Sigmoid colon (tissue), 7 donors: ENCODE measurements around the gene JUND. TPM values are rescaled to one million over a fixed set of nuclear protein-coding genes. Genes with fewer than 3 reads are reported as not detected.

ENCODE experiments used
- DNase-seq: peaks from one replicate; pipeline ENCODE4 v3.0.0-alpha.2; 2019
- H3K27ac ChIP-seq, 4 donors: fragments of 200-600 bp; sonication (generic); one replicate each; pipeline ENCODE4 v1.5.1; 2016 to 2019; ENCODE audit warnings: mild to moderate bottlenecking in 1 of 4
- H3K27me3 ChIP-seq, 3 donors: fragments of 200-600 bp; sonication (generic); one replicate each; pipeline ENCODE4 v1.5.1; 2019; ENCODE audit warnings: mild to moderate bottlenecking in 1 of 3
- H3K36me3 ChIP-seq, 4 donors: fragments of 200-600 bp; sonication (generic); one replicate each; pipeline ENCODE4 v1.5.1; 2016 to 2019
- H3K4me1 ChIP-seq, 4 donors: fragments of 200-600 bp; sonication (generic); one replicate each; pipeline ENCODE4 v1.5.1; 2017 to 2019
- H3K4me3 ChIP-seq, 4 donors: fragments of 200-600 bp; sonication (generic); one replicate each; pipeline ENCODE4 v1.5.1; 2017 to 2019; ENCODE audit warnings: mild to moderate bottlenecking in 2 of 4, moderate library complexity in 1 of 4
- H3K9me3 ChIP-seq, 4 donors: fragments of 200-600 bp in 3 of 4; sonication (generic) in 3 of 4; one replicate each; pipeline versions ENCODE4 v1.5.1 to v1.6.1; 2013 to 2019
- EP300 ChIP-seq, 4 donors: sonication (generic); formaldehyde crosslinking; IDR thresholded peaks; one replicate each; pipeline ENCODE4 v1.6.1; 2017; ENCODE audit warnings: antibody characterized with exemption in 4 of 4
- POLR2A ChIP-seq, 2 donors: fragments of 450-650 bp; IDR thresholded peaks; one replicate each; pipeline ENCODE4 v1.6.1; 2016; ENCODE audit warnings: antibody characterized with exemption in 2 of 2, mild to moderate bottlenecking in 2 of 2, moderate library complexity in 2 of 2
- POLR2AphosphoS5 ChIP-seq, 4 donors: sonication (generic); formaldehyde crosslinking; IDR thresholded peaks; one replicate each; pipeline ENCODE4 v1.6.1; 2017; ENCODE audit warnings: antibody characterized with exemption in 4 of 4
- WGBS, 2 donors: extraction: QIAGEN DNeasy Blood & Tissue Kit; methylation state at CpG; one replicate each; pipeline ENCODE4 v1.1.7; 2013; 5-methylcytosine and 5-hydroxymethylcytosine counted together
- intact Hi-C: fragments of 100-400 bp; cut with DNase I; formaldehyde crosslinking; loops from one replicate; pipeline ENCODE4 v1.15.1; 2023
- polyA plus RNA-seq, 3 donors: library from polyadenylated mRNA; stranded (reverse); fragments of 200-250 nt; gene quantifications; one replicate each; pipeline ENCODE4 v1.2.3, GENCODE V29; 2013
- total RNA-seq, 4 donors: library from RNA; depleted of rRNA; stranded (reverse); fragments of >200 nt; gene quantifications; one replicate each; pipeline ENCODE4 v1.1.0, GENCODE V29; 2016
- TF ChIP-seq, protein P1 (sequence below), 4 experiments: fragments of 450-650 bp in 3 of 4; fragments of 200-600 bp in 1 of 4; IDR thresholded peaks; one replicate each; pipeline ENCODE4 v1.5.1; 2016 to 2019; ENCODE audit warnings: antibody characterized with exemption in 4 of 4, mild to moderate bottlenecking in 3 of 4, moderate library complexity in 2 of 4
- donor health status: healthy with polysubstance abuse.
- donor health status: Bipolar disorder and iron deficiency.
- donor health status: healthy.

JUND gene
- total and polyA plus RNA-seq, 7 donors: 163 to 369 (median 180) TPM

DNA sequence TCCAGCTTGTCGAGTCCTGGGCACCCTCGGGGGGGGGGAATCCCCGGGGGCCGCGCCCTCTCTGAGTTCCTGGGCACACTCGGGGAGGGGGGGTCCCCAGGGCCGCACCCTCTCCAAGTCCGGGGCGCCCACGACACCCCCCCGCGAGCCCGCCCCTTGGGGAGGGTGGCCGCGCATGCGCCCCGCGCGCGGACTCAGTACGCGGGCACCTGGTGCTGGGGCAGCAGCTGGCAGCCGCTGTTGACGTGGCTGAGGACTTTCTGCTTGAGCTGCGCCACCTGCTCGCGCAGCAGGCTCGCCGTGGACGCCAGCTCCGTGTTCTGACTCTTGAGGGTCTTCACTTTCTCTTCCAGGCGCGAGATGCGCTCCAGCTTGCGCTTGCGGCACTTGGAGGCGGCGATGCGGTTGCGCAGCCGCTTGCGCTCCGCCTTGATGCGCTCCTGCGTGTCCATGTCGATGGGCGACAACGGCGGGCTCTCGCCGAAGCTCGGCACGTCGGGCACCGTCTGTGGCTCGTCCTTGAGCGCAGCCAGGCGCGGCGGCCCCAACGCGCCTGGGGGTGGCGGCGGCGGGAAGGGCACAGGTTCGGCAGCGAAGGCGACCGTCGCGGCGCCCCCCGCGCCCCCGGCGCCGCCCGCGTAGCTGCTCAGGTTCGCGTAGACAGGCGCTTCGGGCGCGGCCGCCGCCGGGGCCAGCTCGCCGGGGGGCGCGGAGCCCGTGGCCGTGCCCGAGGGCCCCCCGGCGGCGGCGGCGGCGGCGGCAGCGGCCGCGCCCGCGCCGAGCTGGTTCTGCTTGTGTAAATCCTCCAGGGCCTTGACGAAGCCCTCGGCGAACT, 958 bp downstream of the JUND start:
- peak; percentile 93 for DNase-seq
- WGBS, 2 donors: 0 to 1% methylated on average over 111 of the region's 111 CpGs
- peak overlapping the region; percentile 77 to 98 (median 97) for H3K4me3 ChIP-seq
- intact Hi-C loops: loop anchor here (1.0 to 5.0 kb wide), 2 partner anchors 25 to 137 kb away; partner anchors contain the start of gene SSBP4
- TF ChIP-seq, protein P1, sequence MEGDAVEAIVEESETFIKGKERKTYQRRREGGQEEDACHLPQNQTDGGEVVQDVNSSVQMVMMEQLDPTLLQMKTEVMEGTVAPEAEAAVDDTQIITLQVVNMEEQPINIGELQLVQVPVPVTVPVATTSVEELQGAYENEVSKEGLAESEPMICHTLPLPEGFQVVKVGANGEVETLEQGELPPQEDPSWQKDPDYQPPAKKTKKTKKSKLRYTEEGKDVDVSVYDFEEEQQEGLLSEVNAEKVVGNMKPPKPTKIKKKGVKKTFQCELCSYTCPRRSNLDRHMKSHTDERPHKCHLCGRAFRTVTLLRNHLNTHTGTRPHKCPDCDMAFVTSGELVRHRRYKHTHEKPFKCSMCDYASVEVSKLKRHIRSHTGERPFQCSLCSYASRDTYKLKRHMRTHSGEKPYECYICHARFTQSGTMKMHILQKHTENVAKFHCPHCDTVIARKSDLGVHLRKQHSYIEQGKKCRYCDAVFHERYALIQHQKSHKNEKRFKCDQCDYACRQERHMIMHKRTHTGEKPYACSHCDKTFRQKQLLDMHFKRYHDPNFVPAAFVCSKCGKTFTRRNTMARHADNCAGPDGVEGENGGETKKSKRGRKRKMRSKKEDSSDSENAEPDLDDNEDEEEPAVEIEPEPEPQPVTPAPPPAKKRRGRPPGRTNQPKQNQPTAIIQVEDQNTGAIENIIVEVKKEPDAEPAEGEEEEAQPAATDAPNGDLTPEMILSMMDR (IDR thresholded peaks at IDR 0.05): no peak
- TF ChIP-seq EP300 (IDR thresholded peaks at IDR 0.05) (no peak), POLR2AphosphoS5 (IDR thresholded peaks at IDR 0.05) (peak; percentile 97 to 100 (median 99)), POLR2A (IDR thresholded peaks at IDR 0.05) (peak; percentile 96 to 97)
- peak overlapping the region; percentile 97 to 100 (median 100) for H3K27ac ChIP-seq
- H3K4me1 ChIP-seq: peaks cover 0 to 54% (median 50%) of the 10 kb centered on the region in 4 donors
- H3K27me3 ChIP-seq: no peaks in the 10 kb centered on the region
- H3K9me3 ChIP-seq: no peaks in the 10 kb centered on the region
- H3K36me3 ChIP-seq: peaks cover 0 to 12% (median 10%) of the 10 kb centered on the region in 4 donors

DNA sequence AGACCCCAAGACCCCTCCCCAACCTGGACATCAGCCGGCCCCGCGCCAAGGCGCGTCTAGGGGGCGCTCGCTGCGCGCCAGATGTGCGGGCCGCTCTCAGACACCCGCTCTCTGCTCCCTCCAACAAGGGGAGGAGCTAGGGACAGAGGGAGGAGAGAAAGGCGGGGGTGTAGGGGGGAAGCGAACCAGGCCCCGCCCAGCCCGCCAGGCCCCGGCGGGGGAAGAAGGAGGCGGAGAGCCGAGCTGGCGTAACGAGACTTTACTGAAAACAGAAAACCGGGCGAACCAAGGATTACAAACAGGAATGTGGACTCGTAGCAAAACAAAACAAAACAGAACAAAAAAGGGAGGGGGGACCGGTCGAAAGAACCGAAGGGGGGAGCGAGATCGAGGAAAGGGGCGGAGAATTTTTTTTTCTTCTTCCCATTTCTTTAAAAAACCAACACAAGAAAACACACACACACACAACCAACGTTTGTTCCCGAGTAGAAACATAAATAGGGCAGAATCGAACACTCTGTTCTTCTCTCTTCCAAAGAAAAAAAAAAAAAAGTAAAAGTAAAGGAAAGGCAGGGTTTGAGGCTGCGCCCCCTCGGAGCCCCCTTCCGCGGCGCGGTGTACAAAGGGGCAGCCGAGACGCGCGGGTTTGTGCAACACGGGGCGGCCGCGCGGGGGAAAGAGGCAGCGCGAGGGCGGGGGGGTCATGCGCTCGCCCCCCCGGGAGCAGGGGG, 1.7 kb downstream of the JUND start:
- Histone ChIP-seq H3K9me3 (no peaks in the 10 kb centered on the region), H3K4me1 (peaks cover 0 to 61% (median 57%) of the 10 kb centered on the region in 4 donors), H3K27ac (peak overlapping the region; percentile 97 to 100 (median 100)), H3K27me3 (no peaks in the 10 kb centered on the region), H3K36me3 (peaks cover 0 to 12% (median 10%) of the 10 kb centered on the region in 4 donors), H3K4me3 (peak overlapping the region; percentile 77 to 98 (median 97))
- DNase-seq: peak; percentile 97
- 1% methylated on average over 55 of the region's 55 CpGs for WGBS, 2 donors
- peak; percentile 89 to 92 for TF ChIP-seq POLR2A (IDR thresholded peaks at IDR 0.05)
- TF ChIP-seq EP300 (IDR thresholded peaks at IDR 0.05): no peak
- TF ChIP-seq POLR2AphosphoS5 (IDR thresholded peaks at IDR 0.05): peak; percentile 95 to 98 (median 98)
- TF ChIP-seq, protein P1 (IDR thresholded peaks at IDR 0.05): peak; percentile 71 to 94 (median 82)
- intact Hi-C loops: loop anchor here (1.0 to 5.0 kb wide), 5 partner anchors 26 to 138 kb away; partner anchors contain the start of genes LSM4, PGPEP1 and SSBP4

DNA sequence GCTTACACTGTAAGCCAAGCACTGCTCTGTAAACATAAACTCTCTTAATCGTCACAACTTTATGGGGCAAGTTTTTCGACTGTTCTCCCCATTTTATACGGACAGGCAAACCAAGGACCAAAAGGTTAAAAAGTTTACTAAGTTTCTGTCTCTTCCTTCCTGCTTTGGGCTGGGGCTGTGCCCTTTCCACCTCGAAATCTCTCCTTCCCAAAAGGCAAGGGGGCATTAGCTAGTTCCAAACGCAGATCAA, 2.2 kb downstream of the JUND start:
- Histone ChIP-seq H3K36me3 (peaks cover 0 to 12% (median 10%) of the 10 kb centered on the region in 4 donors), H3K4me3 (peak overlapping the region; percentile 77 to 98 (median 97)), H3K4me1 (peaks cover 0 to 66% (median 62%) of the 10 kb centered on the region in 4 donors), H3K27ac (peak overlapping the region; percentile 97 to 100 (median 100)), H3K27me3 (no peaks in the 10 kb centered on the region), H3K9me3 (no peaks in the 10 kb centered on the region)
- no peak for DNase-seq
- WGBS, 2 donors: 1 to 3% methylated on average over 5 of the region's 5 CpGs
- intact Hi-C loops: loop anchor here (1.0 to 5.0 kb wide), 3 partner anchors 44 to 63 kb away; partner anchors contain the start of genes LSM4 and PGPEP1
- TF ChIP-seq EP300 (IDR thresholded peaks at IDR 0.05) (no peak), POLR2AphosphoS5 (IDR thresholded peaks at IDR 0.05) (no peak), POLR2A (IDR thresholded peaks at IDR 0.05) (no peak)
- TF ChIP-seq, protein P1 (IDR thresholded peaks at IDR 0.05): no peak

DNA sequence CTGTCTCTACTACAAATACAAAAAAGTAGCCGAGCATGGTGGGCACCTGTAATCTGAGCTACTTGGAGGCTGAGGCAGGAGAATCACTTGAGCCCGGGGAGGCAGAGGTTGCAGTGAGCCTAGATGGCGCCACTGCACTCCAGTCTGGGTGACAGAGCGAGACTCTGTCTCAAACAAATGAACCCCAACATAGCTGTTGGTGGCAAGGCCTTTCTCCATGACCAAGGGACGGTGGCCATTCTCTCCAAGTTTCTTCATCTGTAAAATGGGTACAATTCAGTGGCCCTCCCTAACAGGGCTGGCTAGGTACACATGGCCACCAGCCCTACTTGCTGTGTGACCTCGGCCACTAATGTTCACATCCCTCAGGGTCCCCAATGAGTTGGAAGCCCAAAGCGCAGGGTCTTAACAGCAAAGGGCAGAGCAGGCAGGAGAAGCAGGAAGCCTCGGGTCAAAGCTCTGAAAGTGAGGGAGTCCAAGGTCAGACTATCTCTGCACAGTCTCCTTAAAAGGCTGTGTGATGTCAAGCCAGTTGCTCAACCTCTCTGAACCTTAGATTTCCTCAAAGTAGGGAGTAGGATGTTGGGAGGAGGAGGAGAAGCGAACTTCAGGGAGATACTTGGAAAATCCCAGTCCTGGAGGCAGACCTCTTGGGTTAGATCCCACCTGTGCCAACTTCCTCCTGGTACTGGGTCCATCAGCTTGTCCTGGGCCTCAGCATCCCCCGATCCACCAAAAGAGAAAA, 2.7 kb downstream of the JUND start:
- no peak for DNase-seq
- WGBS, 2 donors: 58 to 68% methylated on average over 10 of the region's 10 CpGs
- no peaks in the 10 kb centered on the region for H3K9me3 ChIP-seq
- TF ChIP-seq EP300 (IDR thresholded peaks at IDR 0.05): no peak
- peak in 3 of 4 donors; percentile 3 to 67 (median 57) for TF ChIP-seq POLR2AphosphoS5 (IDR thresholded peaks at IDR 0.05)
- peak overlapping the region; percentile 77 to 98 (median 97) for H3K4me3 ChIP-seq
- H3K4me1 ChIP-seq: peaks cover 0 to 71% (median 66%) of the 10 kb centered on the region in 4 donors
- intact Hi-C loops: loop anchor here (1.0 to 5.0 kb wide), 3 partner anchors 45 to 64 kb away; partner anchors contain the start of genes LSM4 and PGPEP1
- no peaks in the 10 kb centered on the region for H3K27me3 ChIP-seq
- H3K27ac ChIP-seq: peak overlapping the region; percentile 97 to 100 (median 100)
- H3K36me3 ChIP-seq: peaks cover 0 to 12% (median 10%) of the 10 kb centered on the region in 4 donors
